Adrenal gland (tissue), 12 donors: Measurements from ENCODE around the gene DDTL. TPM values are rescaled to one million over a fixed set of nuclear protein-coding genes. Genes with fewer than 3 reads are reported as not detected.
"Not testable (repeated sequence)": the region's sequence is repeated elsewhere in the genome, so short reads cannot be mapped to it uniquely, and the experiment has no call there.

Experiments used
- DNase-seq, 7 donors: peaks; one replicate each; pipeline ENCODE4 v3.0.0-alpha.2; 2019 to 2020
- H3K27ac ChIP-seq, 5 donors: fragments of 200-600 bp; sonication (generic) in 4 of 5; 1 replicate in 3 of 5; 2 replicates in 2 of 5; pipeline versions ENCODE4 v1.5.1 to v1.8.0; 2016 to 2020; ENCODE audit warnings: mild to moderate bottlenecking in 1 of 5
- H3K27me3 ChIP-seq: fragments of 200-600 bp; 2 replicates; pipeline ENCODE4 v1.8.0; 2021
- H3K36me3 ChIP-seq, 2 donors: fragments of 200-600 bp; replicated peaks in 1 of 2; 1 replicate in 1 of 2; 2 replicates in 1 of 2; pipeline versions ENCODE4 v1.5.1 to v1.8.0; 2018 to 2022
- H3K4me1 ChIP-seq, 2 donors: fragments of 200-600 bp; replicated peaks in 1 of 2; 1 replicate in 1 of 2; 2 replicates in 1 of 2; pipeline versions ENCODE4 v1.5.1 to v1.8.0; 2018 to 2021
- H3K4me3 ChIP-seq, 4 donors: fragments of 200-600 bp; sonication (generic) in 3 of 4; one replicate each; pipeline ENCODE4 v1.5.1; 2016 to 2018
- H3K9me3 ChIP-seq, 3 donors: fragments of 200-600 bp; sonication (generic) in 1 of 3; replicated peaks in 1 of 3; 1 replicate in 2 of 3; 2 replicates in 1 of 3; pipeline versions ENCODE4 v1.5.1 to v1.8.0; 2016 to 2021
- CTCF ChIP-seq, 6 experiments: fragments of 450-650 bp in 4 of 6; fragments of 200-600 bp in 2 of 6; sonication (generic) in 1 of 6; IDR thresholded peaks; 1 replicate in 5 of 6; 2 replicates in 1 of 6; pipeline versions ENCODE4 v1.5.1 to v1.8.0; 2016 to 2021; ENCODE audit warnings: antibody characterized with exemption in 6 of 6, mild to moderate bottlenecking in 2 of 6, moderate library complexity in 1 of 6
- POLR2A ChIP-seq, 2 donors: fragments of 450-650 bp; IDR thresholded peaks; one replicate each; pipeline ENCODE4 v1.6.1; 2017; ENCODE audit warnings: antibody characterized with exemption in 2 of 2, mild to moderate bottlenecking in 2 of 2, moderate library complexity in 1 of 2
- WGBS, 4 donors: extraction: QIAGEN DNeasy Blood & Tissue Kit in 2 of 4; methylation state at CpG; one replicate each; pipeline versions ENCODE4 v1.1.5 to v1.1.7; 2013 to 2017; 5-methylcytosine and 5-hydroxymethylcytosine counted together
- intact Hi-C, 2 donors: fragments of 100-400 bp; cut with DNase I; formaldehyde crosslinking; loops; one replicate each; pipeline versions ENCODE4 v1.14.1 to v1.15.0; 2022 to 2023
- polyA plus RNA-seq, 3 donors: library from polyadenylated mRNA; stranded (reverse); fragments of 200-250 nt in 2 of 3; fragments of 350-450 nt in 1 of 3; fragmentation: Illumina TruSeq in 1 of 3; extraction: RNeasy Lipid Tissue Mini Kit (QIAGEN cat#74804) in 1 of 3; gene quantifications; one replicate each; pipeline ENCODE4 v1.2.3, GENCODE V29; 2013 to 2014
- total RNA-seq, 9 donors: library from RNA; depleted of rRNA in 4 of 9; stranded (reverse); fragments of >200 nt in 4 of 9; fragments of 120-200 nt in 1 of 9; fragmentation: NEBNext Ultra II Directional in 1 of 9; extraction: Animal tissue kit (Norgen Biotek cat#: 25700) in 1 of 9; gene quantifications; one replicate each; pipeline versions ENCODE4 v1.1.0 to v1.2.4, GENCODE V29; 2013 to 2023
- donor health status: healthy with polysubstance abuse.
- donor health status: Bipolar disorder and iron deficiency.
- donor health status: DM: yes; HTN: yes; CAD: no.
- donor health status: DM: no; HTN: no; CAD: no.
- donor health status: DM: no; HTN: no; CAD: no.
- donor health status: DM: yes; HTN: yes; CAD: no.

Gene DDTL
- total and polyA plus RNA-seq, 12 donors = 0.11 to 4.2 (median 1.2) TPM; not detected in 3

- no peak overlapping the region for H3K4me3 ChIP-seq
- H3K27ac ChIP-seq = no peak overlapping the region
- WGBS, 4 donors = 74 to 97% (median 81%) methylated on average over 5 to 14 of the region's 14 CpGs
- no peaks in the 10 kb centered on the region for H3K36me3 ChIP-seq
- intact Hi-C loops = loop anchor here in 1 of 2 donors (5.0 kb wide), 1 partner anchor 46 kb away; the partner anchor contains the start of gene DDT
- TF ChIP-seq CTCF (IDR thresholded peaks at IDR 0.05) (no peak), POLR2A (IDR thresholded peaks at IDR 0.05) (no peak)
- H3K4me1 ChIP-seq = no peaks in the 10 kb centered on the region
- peaks cover 0 to 8% (median 0%) of the 10 kb centered on the region in 3 donors for H3K9me3 ChIP-seq
- no peaks in the 10 kb centered on the region for H3K27me3 ChIP-seq
- peak in 2 of 7 donors; percentile 25 to 45 for DNase-seq
Measured at GRCh38 chr22:23926561-23926960, 40.1 kb upstream of the DDTL start.

- peak overlapping the region in 2 of 5 donors; percentile 20 to 71 for H3K27ac ChIP-seq
Measured at GRCh38 chr22:23938328-23939016, 28.2 kb upstream of the DDTL start.

GRCh38 chr22:23939017-23939357, 27.7 kb upstream of the DDTL start:
- 64 to 84% (median 67%) methylated on average over 3 of the region's 3 CpGs; no CpG with 5 or more reads in 1 of the 4 donors for WGBS, 4 donors
- intact Hi-C loops = no loop called here
- H3K36me3 ChIP-seq = no peaks in the 10 kb centered on the region
- H3K27me3 ChIP-seq = no peaks in the 10 kb centered on the region
- peak overlapping the region in 2 of 5 donors; percentile 20 to 71 for H3K27ac ChIP-seq
- no peaks in the 10 kb centered on the region for H3K4me1 ChIP-seq
- H3K9me3 ChIP-seq = no peaks in the 10 kb centered on the region
- no peak for DNase-seq
- H3K4me3 ChIP-seq = no peak overlapping the region
- TF ChIP-seq POLR2A (IDR thresholded peaks at IDR 0.05) (no peak), CTCF (IDR thresholded peaks at IDR 0.05) (no peak)

More at GRCh38 chr22:23938328-23939016, 28.2 kb upstream of the DDTL start:
- Histone ChIP-seq H3K36me3 (no peaks in the 10 kb centered on the region), H3K4me3 (no peak overlapping the region), H3K9me3 (no peaks in the 10 kb centered on the region), H3K27me3 (no peaks in the 10 kb centered on the region), H3K4me1 (no peaks in the 10 kb centered on the region)
- DNase-seq = peak in 1 of 7 donors; percentile 5
- intact Hi-C loops = no loop called here
- TF ChIP-seq CTCF (IDR thresholded peaks at IDR 0.05) (no peak), POLR2A (IDR thresholded peaks at IDR 0.05) (no peak)
- WGBS, 4 donors = 63 to 65% (median 65%) methylated on average over 5 of the region's 5 CpGs

- DNase-seq = peak in 1 of 7 donors; percentile 19
- 78% methylated on average over 5 of the region's 14 CpGs; no CpG with 5 or more reads in 3 of the 4 donors for WGBS, 4 donors
Measured at GRCh38 chr22:23940166-23940565, 26.5 kb upstream of the DDTL start.

GRCh38 chr22:23947391-23947790, 19.3 kb upstream of the DDTL start:
- DNase-seq, H3K4me1 ChIP-seq, H3K27me3 ChIP-seq, H3K4me3 ChIP-seq, H3K36me3 ChIP-seq, H3K9me3 ChIP-seq, intact Hi-C loops, H3K27ac ChIP-seq: not testable (repeated sequence)
- 0 to 83% methylated on average over 1 to 3 of the region's 3 CpGs; no CpG with 5 or more reads in 2 of the 4 donors for WGBS, 4 donors

More at GRCh38 chr22:23940166-23940565, 26.5 kb upstream of the DDTL start:
- H3K36me3 ChIP-seq, H3K9me3 ChIP-seq, H3K4me3 ChIP-seq, intact Hi-C loops, H3K4me1 ChIP-seq, H3K27me3 ChIP-seq, H3K27ac ChIP-seq: not testable (repeated sequence)

- intact Hi-C loops = loop anchor here (10.0 kb wide), 2 partner anchors 85 to 225 kb away; no protein-coding TSS in a partner anchor
- peak in 1 of 7 donors; percentile 6 for DNase-seq
Measured at GRCh38 chr22:23949764-23950163, 16.9 kb upstream of the DDTL start.

GRCh38 chr22:23951383-23951782, 15.3 kb upstream of the DDTL start:
- intact Hi-C loops = loop anchor here (10.0 kb wide), 2 partner anchors 87 to 223 kb away; no protein-coding TSS in a partner anchor

More at GRCh38 chr22:23949764-23950163, 16.9 kb upstream of the DDTL start:
- H3K27me3 ChIP-seq, H3K4me1 ChIP-seq, H3K9me3 ChIP-seq, H3K4me3 ChIP-seq, H3K27ac ChIP-seq, H3K36me3 ChIP-seq: not testable (repeated sequence)
- 87 to 89% (median 89%) methylated on average over 15 to 18 of the region's 18 CpGs for WGBS, 4 donors

GRCh38 chr22:23952794-23953405, 13.8 kb upstream of the DDTL start:
- DNase-seq = peak in 1 of 7 donors; percentile 22

More at GRCh38 chr22:23951383-23951782, 15.3 kb upstream of the DDTL start:
- not testable (repeated sequence) for H3K36me3 ChIP-seq, H3K4me3 ChIP-seq, H3K9me3 ChIP-seq, H3K4me1 ChIP-seq, H3K27me3 ChIP-seq
- DNase-seq = peak; percentile 46 to 76 (median 74)
- 42 to 53% (median 43%) methylated on average over 1 to 2 of the region's 2 CpGs for WGBS, 4 donors
- peak overlapping the region in 1 of 5 donors; percentile 14 for H3K27ac ChIP-seq

More at GRCh38 chr22:23952794-23953405, 13.8 kb upstream of the DDTL start:
- WGBS, 4 donors = 66 to 78% (median 73%) methylated on average over 10 to 11 of the region's 11 CpGs
- not testable (repeated sequence) for H3K36me3 ChIP-seq, H3K27ac ChIP-seq, H3K4me3 ChIP-seq, H3K27me3 ChIP-seq, H3K4me1 ChIP-seq, H3K9me3 ChIP-seq
- intact Hi-C loops = loop anchor here (10.0 kb wide), 2 partner anchors 88 to 222 kb away; no protein-coding TSS in a partner anchor
